Erythroblast (primary cell): ENCODE results near the gene KTI12.
A peak's percentile ranks its signal among the peaks of the same experiment; 100 is the strongest.

ENCODE experiments used
- GATA1 ChIP-seq: IDR thresholded peaks from 2 replicates; pipeline ENCODE4 v1.6.1; 2011; ENCODE audit warnings: low read depth, mild to moderate bottlenecking, control low read depth, low read length, moderate library complexity
- POLR2A ChIP-seq: IDR thresholded peaks from 2 replicates; pipeline ENCODE4 v1.6.1; 2011; ENCODE audit warnings: mild to moderate bottlenecking, low read length

DNA sequence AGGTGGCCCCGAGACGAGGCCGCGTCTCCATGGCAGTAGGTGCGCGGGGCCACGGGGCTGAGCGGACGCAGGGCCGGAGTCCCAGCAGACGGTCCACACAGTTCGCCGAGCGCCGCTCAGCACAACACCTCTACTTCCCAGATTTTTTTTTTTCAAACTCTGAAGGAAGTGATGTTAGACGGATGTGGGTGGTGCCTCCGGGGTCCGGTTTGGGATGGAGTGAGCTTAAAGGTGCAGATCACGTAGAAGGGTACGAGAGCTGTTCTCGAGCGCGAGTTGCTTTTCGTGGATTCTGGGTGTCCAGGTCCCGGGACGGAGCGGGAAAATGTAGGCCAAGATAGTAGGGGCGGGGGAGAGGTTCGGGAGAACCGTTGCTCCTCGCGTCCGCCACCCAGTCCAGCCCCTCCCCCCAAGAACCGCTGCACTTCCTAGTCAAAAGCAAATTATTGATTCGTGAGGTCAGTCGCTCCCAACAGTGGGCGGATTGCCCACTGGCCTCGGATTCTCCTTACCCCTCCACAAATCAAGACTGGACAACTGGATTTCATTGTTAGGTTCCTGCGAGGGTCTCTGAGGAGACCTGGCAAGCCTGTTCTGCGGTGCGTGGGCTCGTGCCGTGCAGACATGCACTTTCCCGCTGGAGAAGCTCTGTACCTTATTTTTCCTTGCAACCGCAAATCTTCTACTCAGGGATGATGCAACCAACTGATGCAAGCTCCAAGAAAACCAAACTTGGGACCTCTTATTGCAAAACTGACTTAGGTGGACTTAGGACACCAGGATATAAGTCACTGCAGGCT is 21.7 kb upstream of the KTI12 start, which contains the start of gene TXNDC12:
- TF ChIP-seq POLR2A, result peak; percentile 69
- no peak for TF ChIP-seq GATA1
